HepG2 (cell line): Measurements from ENCODE around the gene BABAM1. TPM values are rescaled to one million over a fixed set of nuclear protein-coding genes. Genes with fewer than 3 reads are reported as not detected.

Source experiments
- ADNP ChIP-seq: sonication (generic); formaldehyde crosslinking; IDR thresholded peaks from 2 replicates; pipeline ENCODE4 v1.4.0; 2020; ENCODE audit warnings: missing genetic modification reagents
- BCL6 ChIP-seq: IDR thresholded peaks from 2 replicates; pipeline ENCODE4 v1.6.1; 2016; ENCODE audit warnings: missing genetic modification reagents, missing compliant biosample characterization
- CCDC6 ChIP-seq: sonication (generic); formaldehyde crosslinking; IDR thresholded peaks from 2 replicates; pipeline ENCODE4 v1.8.1; 2022; ENCODE audit warnings: mild to moderate bottlenecking, missing genetic modification reagents, moderate library complexity
- CREB1 ChIP-seq, 2 experiments: fragments of 450-650 bp in 1 of 2; IDR thresholded peaks; 2 replicates each; pipeline ENCODE4 v1.6.1; 2016 to 2017; ENCODE audit warnings: control low read depth in 1 of 2, mild to moderate bottlenecking in 1 of 2, missing compliant biosample characterization in 1 of 2, missing genetic modification characterization in 1 of 2
- EP300 ChIP-seq, 3 experiments: sonication (generic) in 1 of 3; formaldehyde crosslinking in 1 of 3; IDR thresholded peaks; 2 replicates each; pipeline versions ENCODE4 v1.5.1 to v1.6.1; 2011 to 2020; ENCODE audit warnings: low read depth in 2 of 3, low read length in 2 of 3, borderline replicate concordance in 1 of 3, improper control_type of control experiment in 1 of 3, mild to moderate bottlenecking in 1 of 3, missing genetic modification reagents in 1 of 3, moderate library complexity in 1 of 3
- FOXK1 ChIP-seq: sonication (generic); formaldehyde crosslinking; IDR thresholded peaks from 2 replicates; pipeline ENCODE4 v1.4.0; 2020; ENCODE audit warnings: low read depth, missing genetic modification reagents, borderline replicate concordance
- HOXA3 ChIP-seq: sonication (generic); formaldehyde crosslinking; IDR thresholded peaks from 2 replicates; pipeline ENCODE4 v1.5.0; 2020; ENCODE audit warnings: missing genetic modification reagents
- KAT7 ChIP-seq: IDR thresholded peaks from 2 replicates; pipeline ENCODE4 v1.6.1; 2018; ENCODE audit warnings: borderline replicate concordance, missing compliant biosample characterization
- KLF15 ChIP-seq: sonication (generic); formaldehyde crosslinking; IDR thresholded peaks from 2 replicates; pipeline ENCODE4 v1.8.1; 2023; ENCODE audit warnings: borderline replicate concordance, mild to moderate bottlenecking, inconsistent platforms, missing genetic modification reagents, mixed read lengths
- KMT2A ChIP-seq: sonication (generic); formaldehyde crosslinking; IDR thresholded peaks from 2 replicates; pipeline ENCODE4 v1.4.0; 2020; ENCODE audit warnings: missing genetic modification reagents
- LBX2 ChIP-seq: sonication (generic); formaldehyde crosslinking; IDR thresholded peaks from 2 replicates; pipeline ENCODE4 v1.5.0; 2020; ENCODE audit warnings: missing genetic modification reagents, mild to moderate bottlenecking, borderline replicate concordance
- MXD4 ChIP-seq: IDR thresholded peaks from 2 replicates; pipeline ENCODE4 v1.6.1; 2016; ENCODE audit warnings: mild to moderate bottlenecking, missing biosample characterization, missing genetic modification reagents
- NCOA2 ChIP-seq: sonication (generic); formaldehyde crosslinking; IDR thresholded peaks from 2 replicates; pipeline ENCODE4 v1.8.0; 2022; ENCODE audit warnings: inconsistent platforms
- PAWR ChIP-seq: sonication (generic); formaldehyde crosslinking; IDR thresholded peaks from 2 replicates; pipeline ENCODE4 v1.4.0; 2020; ENCODE audit warnings: missing genetic modification reagents, mild to moderate bottlenecking, borderline replicate concordance
- PAXIP1 ChIP-seq: sonication (generic); formaldehyde crosslinking; conservative IDR thresholded peaks from 2 replicates; pipeline ENCODE4 v1.4.0; 2020; ENCODE audit warnings: mild to moderate bottlenecking, missing genetic modification reagents, moderate library complexity
- SP1 ChIP-seq, 2 experiments: fragments of 450-650 bp in 1 of 2; sonication (generic) in 1 of 2; formaldehyde crosslinking in 1 of 2; IDR thresholded peaks; 2 replicates each; pipeline versions ENCODE4 v1.4.0 to v1.6.1; 2016 to 2020; ENCODE audit warnings: missing genetic modification reagents in 1 of 2
- TARDBP ChIP-seq: sonication (generic); formaldehyde crosslinking; IDR thresholded peaks from 2 replicates; pipeline ENCODE4 v1.8.0; 2022; ENCODE audit warnings: mild to moderate bottlenecking, missing genetic modification reagents
- THRA ChIP-seq: sonication (generic); formaldehyde crosslinking; IDR thresholded peaks from 2 replicates; pipeline ENCODE4 v1.4.0; 2020; ENCODE audit warnings: missing genetic modification reagents, borderline replicate concordance
- YEATS4 ChIP-seq: sonication (generic); formaldehyde crosslinking; IDR thresholded peaks from 2 replicates; pipeline ENCODE4 v1.4.0; 2020; ENCODE audit warnings: missing genetic modification reagents, borderline replicate concordance
- ZNF430 ChIP-seq: sonication (generic); formaldehyde crosslinking; IDR thresholded peaks from 2 replicates; pipeline ENCODE4 v1.9.0; 2021; ENCODE audit warnings: mild to moderate bottlenecking, missing genetic modification reagents
- ZNF589 ChIP-seq: sonication (generic); formaldehyde crosslinking; conservative IDR thresholded peaks from 2 replicates; pipeline ENCODE4 v1.8.0; 2022; ENCODE audit warnings: mild to moderate bottlenecking, moderate library complexity, missing genetic modification reagents
- ZNF660 ChIP-seq: sonication (generic); formaldehyde crosslinking; IDR thresholded peaks from 2 replicates; pipeline ENCODE4 v1.5.1; 2020; ENCODE audit warnings: mild to moderate bottlenecking, low read depth, missing genetic modification reagents, borderline replicate concordance
- ZNF709 ChIP-seq: sonication (generic); formaldehyde crosslinking; IDR thresholded peaks from 2 replicates; pipeline ENCODE4 v1.5.0; 2020; ENCODE audit warnings: mild to moderate bottlenecking, missing genetic modification reagents
- ZNF878 ChIP-seq: sonication (generic); formaldehyde crosslinking; IDR thresholded peaks from 2 replicates; pipeline ENCODE4 v1.8.1; 2023; ENCODE audit warnings: mild to moderate bottlenecking, missing genetic modification reagents, moderate library complexity
- polyA plus RNA-seq, 8 experiments: library from polyadenylated mRNA; depleted of rRNA in 3 of 8; stranded (reverse) in 7 of 8; unstranded in 1 of 8; fragments of >200 nt; fragmentation: Illumina TruSeq in 4 of 8; extraction: Trizol in 4 of 8; gene quantifications; 2 replicates each; pipeline versions ENCODE4 v1.2.1 to v1.2.3, GENCODE V29; 2011 to 2016; ENCODE audit warnings: low read depth in 4 of 8, missing spikeins in 1 of 8, mixed read lengths in 1 of 8; ENCODE audit not compliant: insufficient read depth in 1 of 8
- total RNA-seq, 5 experiments: library from RNA; depleted of rRNA; stranded (reverse); fragments of >200 nt; fragmentation: Illumina TruSeq; extraction: Trizol; gene quantifications; 2 replicates each; pipeline ENCODE4 v1.2.3, GENCODE V29; 2016; ENCODE audit warnings: low read depth in 1 of 5

Gene BABAM1
- total and polyA plus RNA-seq, 2 of the 13 experiments (the other 11 are each of a cell fraction or from before 2014, with no cell fraction given) = 70.0 to 82.0 TPM

- peak; percentile 61; the same call in 1 of the 2 replicates for TF ChIP-seq TARDBP (CRISPR knock-in tag)
- TF ChIP-seq ZNF878 = no peak
- TF ChIP-seq SP1 (IDR thresholded peaks at IDR 0.05) = no peak
- no peak for TF ChIP-seq SP1 (CRISPR knock-in tag; IDR thresholded peaks at IDR 0.05)
- no peak for TF ChIP-seq LBX2 (CRISPR knock-in tag)
- peak; percentile 59 for TF ChIP-seq HOXA3 (CRISPR knock-in tag)
- TF ChIP-seq ZNF709 (CRISPR knock-in tag) = 0 out of 2 replicates have a peak, but pooled peaks have one; percentile 29
- no peak for TF ChIP-seq KLF15 (CRISPR knock-in tag)
- TF ChIP-seq THRA (CRISPR knock-in tag) = peak; percentile 52; the same call in 1 of the 2 replicates
- no peak for TF ChIP-seq ADNP (CRISPR knock-in tag)
- no peak for TF ChIP-seq ZNF589
- TF ChIP-seq BCL6 (CRISPR knock-in tag) = peak; percentile 75
- TF ChIP-seq KAT7 = no peak
- 0 out of 2 replicates have a peak, but pooled peaks have one; percentile 19 for TF ChIP-seq FOXK1 (CRISPR knock-in tag)
- peak; percentile 34; the same call in 1 of the 2 replicates for TF ChIP-seq KMT2A
- TF ChIP-seq MXD4 = no peak
- TF ChIP-seq ZNF660 (CRISPR knock-in tag) = no peak
- TF ChIP-seq PAWR = no peak
- peak; percentile 70; the same call in 1 of the 2 replicates for TF ChIP-seq ZNF430 (CRISPR knock-in tag)
- peak in 1 of 2 experiments; percentile 45; a peak in 1 of 4 replicates for TF ChIP-seq EP300 (IDR thresholded peaks at IDR 0.05; ENCODE audit: low read depth in 2 of 2, low read length in 2 of 2)
- no peak for TF ChIP-seq EP300 (CRISPR knock-in tag; IDR thresholded peaks at IDR 0.05; ENCODE audit: borderline replicate concordance)
- TF ChIP-seq CREB1 (IDR thresholded peaks at IDR 0.05) = no peak
- peak; percentile 30; the same call in 1 of the 2 replicates for TF ChIP-seq CREB1 (CRISPR knock-in tag; IDR thresholded peaks at IDR 0.05)
- peak; percentile 43; the same call in 1 of the 2 replicates for TF ChIP-seq NCOA2 (CRISPR knock-in tag)
- 0 out of 2 replicates have a peak, but pooled peaks have one; percentile 15 for TF ChIP-seq YEATS4 (CRISPR knock-in tag)
- TF ChIP-seq PAXIP1 (CRISPR knock-in tag) = peak; percentile 90
- 0 out of 2 replicates have a peak, but pooled peaks have one; percentile 28 for TF ChIP-seq CCDC6 (CRISPR knock-in tag)
These were observed 27.0 kb upstream of the BABAM1 start (continued) for GRCh38 chr19:17240062-17240752.
